NCI-H1930 (cell line): ENCODE data around the gene GRIPAP1.

Source experiments
- DNase-seq, 2 experiments: peaks; one replicate each; lab custom pipeline; 2025; lab: John Stamatoyannopoulos, UW

Gene GRIPAP1, protein sequence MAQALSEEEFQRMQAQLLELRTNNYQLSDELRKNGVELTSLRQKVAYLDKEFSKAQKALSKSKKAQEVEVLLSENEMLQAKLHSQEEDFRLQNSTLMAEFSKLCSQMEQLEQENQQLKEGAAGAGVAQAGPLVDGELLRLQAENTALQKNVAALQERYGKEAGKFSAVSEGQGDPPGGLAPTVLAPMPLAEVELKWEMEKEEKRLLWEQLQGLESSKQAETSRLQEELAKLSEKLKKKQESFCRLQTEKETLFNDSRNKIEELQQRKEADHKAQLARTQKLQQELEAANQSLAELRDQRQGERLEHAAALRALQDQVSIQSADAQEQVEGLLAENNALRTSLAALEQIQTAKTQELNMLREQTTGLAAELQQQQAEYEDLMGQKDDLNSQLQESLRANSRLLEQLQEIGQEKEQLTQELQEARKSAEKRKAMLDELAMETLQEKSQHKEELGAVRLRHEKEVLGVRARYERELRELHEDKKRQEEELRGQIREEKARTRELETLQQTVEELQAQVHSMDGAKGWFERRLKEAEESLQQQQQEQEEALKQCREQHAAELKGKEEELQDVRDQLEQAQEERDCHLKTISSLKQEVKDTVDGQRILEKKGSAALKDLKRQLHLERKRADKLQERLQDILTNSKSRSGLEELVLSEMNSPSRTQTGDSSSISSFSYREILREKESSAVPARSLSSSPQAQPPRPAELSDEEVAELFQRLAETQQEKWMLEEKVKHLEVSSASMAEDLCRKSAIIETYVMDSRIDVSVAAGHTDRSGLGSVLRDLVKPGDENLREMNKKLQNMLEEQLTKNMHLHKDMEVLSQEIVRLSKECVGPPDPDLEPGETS

DNA sequence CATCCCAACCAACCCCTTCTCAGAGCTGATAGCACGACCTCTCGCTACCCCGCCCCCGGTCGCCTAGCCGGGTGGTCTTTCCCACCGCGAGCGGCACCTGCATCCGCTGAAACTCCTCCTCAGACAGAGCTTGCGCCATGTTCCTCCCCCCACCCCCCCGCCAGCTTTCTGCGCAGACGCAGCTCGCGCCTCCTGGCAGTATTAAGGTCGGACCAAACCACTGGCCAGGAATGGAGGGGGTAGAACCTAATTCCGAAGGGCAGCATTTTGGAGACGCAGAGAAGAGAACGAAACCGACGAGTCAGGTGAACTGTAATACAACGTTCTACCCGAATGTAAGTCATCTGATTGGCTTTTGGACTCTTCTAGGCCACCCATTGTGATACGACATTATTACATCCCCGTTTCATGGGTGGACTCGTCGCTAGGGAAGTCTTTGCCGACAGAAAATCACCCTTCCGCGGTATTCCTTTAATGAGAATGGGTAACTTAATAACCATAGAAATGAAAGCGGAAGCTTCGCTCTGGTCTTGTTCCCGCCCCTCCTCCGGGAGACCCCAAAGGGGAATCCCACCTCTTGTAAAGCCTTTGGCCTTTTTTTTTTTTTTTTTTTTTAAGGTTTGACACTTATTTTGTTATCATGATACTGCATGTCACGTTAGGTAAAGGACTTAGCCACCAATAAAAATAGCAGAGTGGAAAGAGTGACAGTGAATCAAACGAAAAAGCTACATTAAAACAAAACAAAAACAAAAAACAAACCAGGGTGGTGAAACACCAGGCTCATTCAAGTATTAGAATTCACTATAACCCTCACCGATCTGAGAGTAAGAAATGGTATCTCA lies at the start of gene GRIPAP1:
Gene GRIPAP1 (minus strand): TSS at position 174 of the 845 bp plus-strand sequence. CDS start 35 bp downstream, at position 139.
- DNase-seq: peak; percentile 80 to 87

GRCh38 chrX:49043987-49044281 lies 41.9 kb upstream of the GRIPAP1 start:
- DNase-seq: no peak

DNA sequence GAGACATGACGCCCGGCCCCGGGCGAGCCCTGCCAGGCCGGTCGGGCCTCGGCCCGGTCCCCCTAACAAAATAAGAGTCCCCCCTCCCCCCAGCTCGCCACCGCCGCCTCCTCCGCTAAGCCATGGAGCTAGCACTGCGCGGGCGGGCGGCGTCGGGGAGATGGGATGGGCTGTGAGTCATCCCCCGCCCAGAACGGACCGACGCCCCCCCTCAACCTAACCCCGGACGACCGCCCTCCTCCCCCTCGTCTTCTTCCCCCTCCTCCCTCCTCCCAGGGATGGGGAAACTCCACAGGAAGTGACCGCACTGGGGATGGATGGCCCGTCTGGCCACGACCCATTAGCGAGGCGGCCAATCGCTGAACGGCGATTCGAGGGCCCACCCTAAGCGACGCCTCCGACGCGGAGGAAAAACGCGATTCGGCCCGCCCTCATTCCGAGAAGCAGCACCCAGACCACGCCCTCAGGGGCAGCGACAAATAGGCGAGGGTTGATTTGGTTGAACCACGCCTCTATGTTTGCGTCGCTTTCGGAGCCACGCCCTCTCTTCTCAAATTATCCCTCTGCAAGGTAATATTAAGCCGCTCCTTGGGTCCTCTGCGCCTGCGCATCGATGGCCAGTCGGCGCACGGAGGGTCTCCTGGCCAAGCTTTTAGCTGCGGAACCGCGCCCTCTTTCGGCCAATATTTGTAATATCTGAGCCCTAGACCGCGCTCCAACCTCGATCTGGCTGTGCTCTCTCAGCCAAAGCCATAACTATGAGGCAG lies 41.3 kb upstream of the GRIPAP1 start, which contains the start of gene TFE3:
Gene TFE3 (minus strand): TSS at position 138 of the 767 bp plus-strand sequence. CDS start 131 bp downstream, at position 7.
- peak; percentile 97 for DNase-seq

- no peak for DNase-seq
These were observed 40.6 kb upstream of the GRIPAP1 start for GRCh38 chrX:49042581-49043219.

DNA sequence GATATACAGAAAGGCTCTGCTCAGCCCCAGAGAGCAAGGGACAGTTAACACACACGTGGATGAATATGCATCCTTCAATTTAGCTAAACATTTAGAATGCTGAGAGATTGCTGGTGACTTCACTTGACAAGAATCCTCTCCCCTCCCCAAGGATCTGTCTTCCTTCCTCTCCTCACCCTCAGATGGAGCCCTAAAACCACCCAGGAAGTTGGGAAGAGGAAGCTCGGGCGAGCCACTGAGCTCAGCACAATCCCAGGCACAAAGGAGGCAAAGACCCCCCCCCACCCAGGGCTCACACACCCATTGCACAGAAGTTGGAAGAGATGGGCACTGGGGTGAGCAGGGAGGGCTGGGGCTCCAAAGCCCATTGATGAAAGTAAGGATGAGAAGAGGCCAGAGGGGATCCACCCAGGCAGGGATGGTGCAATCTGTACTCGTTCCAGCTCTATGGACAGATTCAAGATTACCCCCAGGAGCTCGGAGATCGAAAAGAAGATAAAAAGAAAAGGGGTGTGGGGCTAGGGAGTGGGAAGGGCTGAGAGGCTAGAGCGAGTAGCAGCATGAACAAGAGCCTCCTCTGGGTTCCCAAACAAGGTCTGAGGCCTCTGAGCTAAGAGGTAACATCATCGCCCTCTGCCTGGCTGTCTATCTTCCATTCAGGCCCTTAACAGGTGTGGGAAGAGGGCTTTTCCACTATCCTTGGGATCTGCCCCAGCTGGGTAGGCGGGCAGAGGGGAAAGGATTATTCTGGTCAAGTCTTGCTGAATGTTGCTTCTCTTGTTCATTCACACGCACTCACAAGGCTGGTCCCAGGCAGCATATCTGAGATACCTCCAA lies 39.9 kb upstream of the GRIPAP1 start:
- DNase-seq: no peak

GRCh38 chrX:49040376-49040955 lies 38.4 kb upstream of the GRIPAP1 start:
- no peak for DNase-seq

DNA sequence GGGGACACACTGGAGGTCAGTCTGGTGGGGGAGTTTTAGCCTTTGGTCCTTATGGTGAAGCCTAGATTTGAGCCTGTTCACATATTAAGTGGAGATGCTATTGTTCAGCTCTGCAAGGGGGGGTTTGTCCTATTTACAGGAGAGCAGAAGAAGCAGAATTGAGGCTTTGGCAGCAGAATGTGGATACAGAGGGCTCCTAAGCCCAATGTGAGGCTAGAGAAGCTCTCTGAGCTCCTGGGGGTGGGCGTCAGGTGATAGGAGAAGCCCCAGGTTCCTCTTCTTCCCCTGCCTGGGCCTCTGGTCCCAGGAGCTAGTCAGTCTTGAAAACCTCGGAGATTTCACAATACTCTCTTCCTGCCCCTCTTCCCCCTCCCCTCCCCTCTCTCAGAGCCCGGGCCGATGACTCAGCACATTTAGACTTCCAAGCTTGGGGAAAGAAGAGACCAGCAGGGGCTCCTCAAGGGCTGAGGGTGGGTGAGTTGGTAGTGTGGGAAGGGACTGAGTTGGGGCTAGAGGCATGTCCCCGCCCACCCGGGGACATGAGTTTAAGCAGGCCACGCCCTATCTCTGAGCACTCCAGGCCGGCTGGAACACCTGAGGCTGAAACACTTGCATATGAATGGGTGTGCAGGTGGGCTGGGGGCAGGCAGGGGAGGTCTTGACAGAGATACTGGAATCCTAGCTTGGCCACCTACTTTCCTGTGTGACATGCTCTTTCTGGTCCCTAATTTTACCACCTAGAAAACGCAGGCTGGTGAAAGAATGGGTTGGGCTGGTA lies 37.7 kb upstream of the GRIPAP1 start:
- DNase-seq: peak in 1 of 2 experiments; percentile 28

DNA sequence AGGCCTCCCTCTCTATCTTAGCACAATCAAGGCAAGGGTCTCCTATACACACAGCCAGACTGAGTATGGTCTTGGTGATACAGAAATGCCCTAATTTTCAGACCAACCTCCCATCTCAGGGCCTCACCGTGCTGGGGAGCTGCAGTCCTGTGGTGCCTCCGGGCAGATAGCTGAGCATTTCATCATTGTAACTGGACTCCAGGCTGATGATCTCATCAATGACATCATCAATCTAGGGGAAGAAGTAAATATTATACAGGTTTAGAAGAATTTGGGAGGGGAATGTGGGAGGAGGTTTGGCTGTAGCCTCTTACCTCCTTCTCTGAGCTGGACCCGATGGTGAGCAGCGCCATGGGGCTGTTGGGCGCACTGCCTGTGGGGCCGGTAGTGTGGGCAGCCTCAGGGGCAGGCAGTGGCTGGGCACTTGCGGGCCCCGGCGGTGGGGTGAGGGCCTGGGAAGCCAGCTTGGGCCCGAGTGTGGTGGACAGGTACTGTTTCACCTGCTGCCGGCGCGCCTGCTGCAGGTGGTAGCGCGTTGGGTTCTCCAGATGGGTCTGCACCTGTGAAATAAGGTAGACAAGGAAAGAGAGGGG lies 35.9 kb upstream of the GRIPAP1 start:
- no peak for DNase-seq

DNA sequence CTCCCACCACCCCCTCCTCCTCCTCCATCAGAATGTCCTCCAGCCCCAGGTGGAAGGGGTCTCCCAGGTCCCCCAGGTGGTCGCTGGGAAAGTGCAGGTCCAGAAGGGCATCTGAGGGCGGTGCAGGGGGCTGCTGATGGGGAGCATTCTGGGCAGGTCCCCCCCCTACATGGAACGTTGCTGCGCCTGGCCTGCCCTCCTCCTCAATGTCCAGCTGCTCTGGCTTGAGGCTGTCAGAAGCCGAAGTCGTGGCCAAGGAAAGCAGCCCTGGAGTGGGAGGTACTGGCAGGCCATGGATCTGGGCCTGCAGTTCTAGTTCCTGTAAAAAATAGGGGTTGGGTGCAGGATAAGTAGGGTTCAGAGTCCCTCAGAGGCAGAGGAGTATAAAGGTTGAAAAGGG lies 28.2 kb upstream of the GRIPAP1 start:
- DNase-seq: no peak

DNA sequence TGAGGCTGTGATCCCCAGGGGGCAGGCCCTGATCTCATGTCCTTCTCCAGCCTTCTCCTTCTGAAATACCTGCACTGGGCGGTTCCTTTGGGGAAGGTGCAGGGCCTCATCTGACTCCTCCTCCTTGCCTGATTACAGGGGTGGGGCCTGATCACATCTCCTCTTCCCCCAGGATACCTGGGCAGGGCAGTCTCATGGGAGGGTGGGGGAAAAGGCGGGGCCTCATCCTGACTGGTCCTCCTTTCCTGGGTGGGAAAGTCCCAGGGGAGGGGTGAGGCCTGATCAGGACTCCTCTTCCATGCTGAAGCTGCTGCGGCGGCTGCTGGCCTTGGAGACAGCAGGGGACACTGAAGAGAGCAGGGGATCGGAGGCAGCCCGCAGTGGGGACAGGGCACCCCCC lies 27.8 kb upstream of the GRIPAP1 start:
- DNase-seq: no peak

DNA sequence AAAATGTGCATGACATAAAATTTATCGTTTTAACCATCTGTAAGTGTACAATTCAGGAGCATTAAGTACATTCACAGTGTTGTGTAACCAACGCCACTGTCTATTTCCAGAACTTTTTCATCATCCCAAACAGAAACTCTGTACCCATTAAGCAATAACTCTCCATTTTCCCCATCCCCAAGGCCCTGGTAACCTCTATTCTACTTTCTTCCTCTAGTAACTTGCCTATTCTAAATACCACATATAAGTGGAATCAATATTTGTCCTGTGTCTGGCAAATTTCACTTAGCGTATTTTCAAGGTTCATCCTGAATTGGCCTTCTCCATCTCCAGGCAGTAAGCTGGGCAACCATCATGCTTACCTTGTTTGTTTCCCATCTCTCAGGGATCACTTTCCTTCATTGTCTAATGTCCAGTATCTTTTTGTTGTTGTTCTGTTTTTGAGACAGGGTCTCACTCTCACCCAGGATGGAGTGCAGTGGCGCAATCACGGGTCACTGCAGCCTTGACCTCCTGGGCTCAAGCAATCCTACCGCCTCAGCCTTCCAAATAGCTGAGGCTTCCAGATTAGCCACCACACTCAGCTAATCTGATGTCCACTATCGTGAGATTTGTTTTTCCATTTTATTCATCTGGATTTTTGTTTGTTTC lies 17.7 kb upstream of the GRIPAP1 start:
- DNase-seq: no peak

GRCh38 chrX:49019050-49019449 lies 17.0 kb upstream of the GRIPAP1 start:
- no peak for DNase-seq

DNA sequence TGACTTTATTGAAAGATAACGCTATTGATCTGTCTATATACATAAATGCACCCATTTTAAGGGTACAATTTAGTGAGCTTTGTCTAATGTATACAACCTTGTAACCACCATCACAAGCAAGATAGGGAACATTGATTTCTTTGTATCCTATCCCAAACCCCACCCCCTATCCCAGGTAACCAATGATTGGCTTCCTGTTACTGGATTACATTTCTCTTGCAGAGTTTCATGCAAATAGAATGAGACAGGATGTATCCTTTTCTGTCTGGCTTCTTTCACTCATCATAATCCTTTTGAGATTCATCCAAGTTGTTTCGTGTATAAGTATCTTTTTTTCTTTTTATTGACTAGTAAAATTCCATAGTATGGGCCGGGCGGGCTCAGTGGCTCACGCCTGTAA lies 1.6 kb upstream of the GRIPAP1 start:
- DNase-seq: no peak

GRCh38 chrX:49001521-49002090 lies 458 bp downstream of the GRIPAP1 start:
- no peak for DNase-seq

GRCh38 chrX:49000636-49001035 lies 1.4 kb downstream of the GRIPAP1 start:
- DNase-seq: no peak

DNA sequence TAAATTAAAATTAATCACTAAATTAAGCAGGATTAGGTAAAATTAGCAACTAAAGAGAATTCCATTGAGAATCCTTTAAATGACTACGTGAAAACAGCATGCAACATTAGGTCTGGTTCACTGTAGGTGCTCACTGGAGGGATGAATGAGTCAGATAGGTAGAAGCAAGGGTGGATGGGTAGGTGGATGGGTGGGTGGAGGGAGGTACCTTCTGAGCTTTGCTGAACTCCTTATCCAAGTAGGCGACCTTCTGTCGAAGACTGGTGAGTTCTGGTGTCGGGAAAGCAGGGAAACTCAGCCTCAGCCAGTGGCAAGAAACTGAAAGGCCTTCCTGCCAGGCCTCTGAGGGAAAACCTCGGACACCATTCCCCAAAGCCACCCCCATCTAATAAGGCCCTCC lies 3.0 kb downstream of the GRIPAP1 start:
- DNase-seq: no peak

GRCh38 chrX:48998391-48998790 lies 3.7 kb downstream of the GRIPAP1 start:
- DNase-seq: no peak

DNA sequence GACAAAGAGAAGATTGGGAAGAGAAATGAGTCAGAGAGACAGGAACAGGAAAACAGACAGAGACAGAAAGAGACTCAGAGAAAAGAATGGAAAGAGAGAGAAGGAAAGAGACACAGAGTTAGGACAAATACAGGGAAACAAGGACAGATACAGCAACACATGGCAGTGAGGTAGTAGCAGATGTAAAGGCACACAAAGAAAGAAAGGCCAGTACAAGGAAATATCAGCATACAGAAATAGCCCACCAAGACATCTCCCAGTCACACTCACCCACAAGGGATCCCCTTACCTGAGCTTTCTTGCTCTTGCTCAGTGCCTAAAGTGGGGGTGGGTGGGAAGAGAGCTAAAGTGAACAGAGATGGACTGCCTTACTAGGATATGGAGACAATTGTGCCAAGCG lies 4.2 kb downstream of the GRIPAP1 start:
- no peak for DNase-seq
